SK-N-SH (cell line): ENCODE measurements around the gene ESYT3.

Source experiments
- CHD2 ChIP-seq: fragments of 150-350 bp; IDR thresholded peaks from 2 replicates; pipeline ENCODE4 v1.6.1; 2018; ENCODE audit warnings: low read length; ENCODE audit not compliant: partially characterized antibody
- CTCF ChIP-seq: fragments of 200-600 bp; sonication (generic); IDR thresholded peaks from 2 replicates; pipeline ENCODE4 v1.6.1; 2017; ENCODE audit warnings: antibody characterized with exemption, mild to moderate bottlenecking, moderate library complexity
- EP300 ChIP-seq, 2 experiments: IDR thresholded peaks; 2 replicates each; pipeline versions ENCODE4 v1.4.0 to v1.6.1; 2012; ENCODE audit warnings: borderline replicate concordance in 1 of 2, low read depth in 1 of 2, low read length in 1 of 2
- FOXM1 ChIP-seq: IDR thresholded peaks from 2 replicates; pipeline ENCODE4 v1.4.0; 2012; ENCODE audit warnings: low read depth, mild to moderate bottlenecking
- MAX ChIP-seq: IDR thresholded peaks from 2 replicates; pipeline ENCODE4 v1.4.0; 2012; ENCODE audit warnings: low read depth
- NRF1 ChIP-seq: IDR thresholded peaks from 2 replicates; pipeline ENCODE4 v1.6.1; 2012; ENCODE audit warnings: low read depth, mild to moderate bottlenecking, low read length
- PBX3 ChIP-seq: IDR thresholded peaks from 2 replicates; pipeline ENCODE4; 2012
- POLR2AphosphoS5 ChIP-seq: IDR thresholded peaks from 2 replicates; pipeline ENCODE4 v1.6.1; 2012; ENCODE audit warnings: low read depth, low read length
- RCOR1 ChIP-seq: fragments of 150-350 bp; IDR thresholded peaks from 2 replicates; pipeline ENCODE4 v1.6.1; 2017; ENCODE audit warnings: antibody characterized with exemption, low read length
- REST ChIP-seq: IDR thresholded peaks from 2 replicates; pipeline ENCODE4 v1.6.1; 2012; ENCODE audit warnings: mild to moderate bottlenecking, low read depth, low read length, moderate library complexity
- SIN3A ChIP-seq: IDR thresholded peaks from 2 replicates; pipeline ENCODE4 v1.6.1; 2012; ENCODE audit warnings: low read depth, mild to moderate bottlenecking, low read length, moderate library complexity, borderline replicate concordance
- TAF1 ChIP-seq: IDR thresholded peaks from 2 replicates; pipeline ENCODE4 v1.6.1; 2012; ENCODE audit warnings: low read depth, mild to moderate bottlenecking, low read length, moderate library complexity, borderline replicate concordance
- USF2 ChIP-seq: fragments of 150-350 bp; IDR thresholded peaks from 2 replicates; pipeline ENCODE4 v1.6.1; 2017; ENCODE audit warnings: antibody characterized with exemption, low read length, low read depth, borderline replicate concordance
- ZBTB33 ChIP-seq: IDR thresholded peaks from 2 replicates; pipeline ENCODE4 v1.4.0; 2012; ENCODE audit warnings: low read depth, borderline replicate concordance

GRCh38 chr3:138405001-138405400 is 29.4 kb upstream of the ESYT3 start:
- TF ChIP-seq CHD2 (no peak), SIN3A (no peak), EP300 (IDR thresholded peaks at IDR 0.05; ENCODE audit: borderline replicate concordance in 1 of 2, low read depth in 1 of 2, low read length in 1 of 2) (no peak), FOXM1 (no peak), ZBTB33 (no peak), USF2 (no peak), PBX3 (no peak), CTCF (no peak), REST (no peak), MAX (no peak), NRF1 (no peak), TAF1 (no peak), RCOR1 (no peak), POLR2AphosphoS5 (no peak)
